Cerebellar cortex (tissue), 1 donor: Measurements from ENCODE around the gene GOLGA6D.
"Not testable (repeated sequence)": the region's sequence is repeated elsewhere in the genome, so short reads cannot be mapped to it uniquely, and the experiment has no call there.

Experiments used
- DNase-seq: peaks from one replicate; pipeline ENCODE4 v3.0.0-alpha.2; 2015; ENCODE audit warnings: low spot score

Gene GOLGA6D

GRCh38 chr15:75293660-75294059 is 11.0 kb downstream of the GOLGA6D start:
- not testable (repeated sequence) for DNase-seq

- not testable (repeated sequence) for DNase-seq
Observed at GRCh38 chr15:75298541-75299310, 16.1 kb downstream of the GOLGA6D start.

- DNase-seq, result not testable (repeated sequence)
Observed at GRCh38 chr15:75299311-75299688, 16.7 kb downstream of the GOLGA6D start.

- DNase-seq, result not testable (repeated sequence)
Observed at GRCh38 chr15:75300026-75300425, 17.4 kb downstream of the GOLGA6D start.

- DNase-seq, result no peak
Observed at GRCh38 chr15:75302318-75302717, 19.7 kb downstream of the GOLGA6D start.

- not testable (repeated sequence) for DNase-seq
Observed at GRCh38 chr15:75302753-75303152, 20.1 kb downstream of the GOLGA6D start.

GRCh38 chr15:75306188-75306587 is 23.6 kb downstream of the GOLGA6D start:
- DNase-seq, result no peak

GRCh38 chr15:75307778-75308390 is 25.2 kb downstream of the GOLGA6D start:
- DNase-seq, result peak; percentile 37

GRCh38 chr15:75309711-75310110 is 27.1 kb downstream of the GOLGA6D start:
- DNase-seq, result no peak

GRCh38 chr15:75312548-75312947 is 29.9 kb downstream of the GOLGA6D start:
- DNase-seq, result not testable (repeated sequence)

- no peak for DNase-seq
Observed at GRCh38 chr15:75313116-75313845, 30.6 kb downstream of the GOLGA6D start.

- no peak for DNase-seq
Observed at GRCh38 chr15:75314552-75315290, 32.1 kb downstream of the GOLGA6D start.

GRCh38 chr15:75319231-75319897 is 36.7 kb downstream of the GOLGA6D start:
- DNase-seq, result not testable (repeated sequence)

- no peak for DNase-seq
Observed at GRCh38 chr15:75321711-75322110, 39.1 kb downstream of the GOLGA6D start.

GRCh38 chr15:75325922-75326321 is 43.3 kb downstream of the GOLGA6D start:
- no peak for DNase-seq

- DNase-seq, result no peak
Observed at GRCh38 chr15:75327005-75327404, 44.4 kb downstream of the GOLGA6D start.

- DNase-seq, result no peak
Observed at GRCh38 chr15:75327491-75327890, 44.9 kb downstream of the GOLGA6D start.

- DNase-seq, result no peak
Observed at GRCh38 chr15:75328493-75329314, 46.1 kb downstream of the GOLGA6D start.

GRCh38 chr15:75329571-75329970 is 46.9 kb downstream of the GOLGA6D start:
- no peak for DNase-seq

- DNase-seq, result not testable (repeated sequence)
Observed at GRCh38 chr15:75332093-75332492, 49.5 kb downstream of the GOLGA6D start.
